ENCODE measurements around the gene TUBA4A.
"Not testable (repeated sequence)": the region's sequence is repeated elsewhere in the genome, so short reads cannot be mapped to it uniquely, and the experiment has no call there.

The TUBA4A gene

DNA sequence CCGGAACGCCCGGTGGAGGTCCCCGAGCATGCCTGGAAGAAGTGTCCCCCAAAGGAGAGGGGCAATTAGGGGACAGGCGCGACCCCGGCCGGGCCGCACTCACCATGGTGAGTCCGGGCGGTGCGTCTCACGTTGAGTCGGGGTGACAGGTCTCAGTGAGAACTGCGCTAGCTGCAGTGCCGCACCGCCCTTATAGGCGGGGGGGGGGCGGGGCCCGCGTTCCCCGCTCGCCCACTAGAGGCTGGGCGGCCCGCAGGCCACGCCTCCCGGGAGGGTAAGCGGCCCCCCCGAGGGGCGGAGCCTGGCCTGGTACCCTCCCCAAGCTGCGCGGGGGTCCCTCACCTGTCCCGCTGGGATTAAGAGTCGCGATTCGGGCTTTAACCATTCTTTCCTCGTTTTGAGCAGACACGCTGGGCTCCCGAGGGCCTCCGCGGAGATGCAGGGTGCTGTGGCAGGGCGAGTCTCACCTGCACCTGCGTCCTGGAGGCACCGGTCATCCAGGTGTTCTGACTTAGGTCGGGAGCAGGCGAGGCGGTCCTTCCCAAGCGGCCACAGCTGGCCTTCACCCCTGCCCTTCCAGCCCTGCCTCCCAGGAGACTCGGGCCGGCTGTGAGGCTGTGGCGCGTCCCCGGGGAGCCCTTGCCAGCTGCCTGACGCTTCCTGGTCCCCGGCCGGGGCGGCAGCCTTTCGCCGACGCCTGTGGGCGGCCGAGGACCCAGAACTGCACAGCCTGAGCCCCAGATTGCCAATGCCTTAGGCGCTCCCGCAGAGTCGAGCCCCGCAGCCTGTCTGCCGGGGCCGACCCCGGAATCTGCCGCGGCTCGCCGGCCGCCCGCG, at the start of gene TUBA4A:
TUBA4A (minus strand) TSS at position 166 of the 837 bp plus-strand sequence; CDS start at position 106, 60 bp downstream.
- peak; percentile 93 for DNase-seq (ENCODE audit: low spot score)

GRCh38 chr2:219302412-219302968, 48.8 kb upstream of the TUBA4A start:
- DNase-seq (ENCODE audit: low spot score) = no peak

- DNase-seq (ENCODE audit: low spot score) = no peak
These were observed 46.3 kb upstream of the TUBA4A start for GRCh38 chr2:219300022-219300421.

- DNase-seq (ENCODE audit: low spot score) = no peak
These were observed 45.6 kb upstream of the TUBA4A start for GRCh38 chr2:219299372-219299760.

- DNase-seq (ENCODE audit: low spot score) = peak; percentile 95
These were observed 45.1 kb upstream of the TUBA4A start for GRCh38 chr2:219298759-219299371.

DNA sequence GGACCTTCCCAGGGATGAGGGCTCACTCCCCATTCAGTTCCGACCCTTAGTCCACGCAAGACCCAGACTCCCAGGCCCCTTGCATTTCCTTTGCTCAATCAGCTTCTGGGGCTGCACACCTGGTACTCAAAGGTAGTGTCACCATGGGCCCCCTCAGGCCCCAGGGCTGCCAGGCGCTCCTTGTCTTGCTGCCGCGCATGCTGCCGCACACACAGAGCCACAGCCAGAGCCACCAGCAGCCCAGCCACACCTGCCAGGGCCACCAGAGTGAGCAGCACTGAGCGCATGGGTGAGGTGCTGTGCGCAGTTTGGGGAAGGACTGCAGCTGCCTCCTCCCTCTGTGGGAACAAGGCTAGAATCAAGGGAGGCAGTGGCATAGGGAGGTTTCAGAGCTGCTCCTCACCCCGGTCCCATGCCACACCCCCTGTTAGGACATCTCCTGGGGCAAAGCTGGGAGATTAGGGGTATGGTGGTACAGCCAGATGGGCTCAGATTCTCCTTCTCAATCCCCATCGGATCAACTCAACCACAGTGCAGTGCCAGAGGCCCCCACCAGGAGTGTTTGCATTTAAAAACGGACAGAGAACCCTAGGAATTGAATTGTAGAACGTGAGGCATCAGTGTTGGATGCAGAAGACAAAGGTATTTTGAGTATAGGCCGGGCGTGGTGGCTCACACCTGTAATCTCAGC, 44.2 kb upstream of the TUBA4A start:
- DNase-seq (ENCODE audit: low spot score) = no peak

DNA sequence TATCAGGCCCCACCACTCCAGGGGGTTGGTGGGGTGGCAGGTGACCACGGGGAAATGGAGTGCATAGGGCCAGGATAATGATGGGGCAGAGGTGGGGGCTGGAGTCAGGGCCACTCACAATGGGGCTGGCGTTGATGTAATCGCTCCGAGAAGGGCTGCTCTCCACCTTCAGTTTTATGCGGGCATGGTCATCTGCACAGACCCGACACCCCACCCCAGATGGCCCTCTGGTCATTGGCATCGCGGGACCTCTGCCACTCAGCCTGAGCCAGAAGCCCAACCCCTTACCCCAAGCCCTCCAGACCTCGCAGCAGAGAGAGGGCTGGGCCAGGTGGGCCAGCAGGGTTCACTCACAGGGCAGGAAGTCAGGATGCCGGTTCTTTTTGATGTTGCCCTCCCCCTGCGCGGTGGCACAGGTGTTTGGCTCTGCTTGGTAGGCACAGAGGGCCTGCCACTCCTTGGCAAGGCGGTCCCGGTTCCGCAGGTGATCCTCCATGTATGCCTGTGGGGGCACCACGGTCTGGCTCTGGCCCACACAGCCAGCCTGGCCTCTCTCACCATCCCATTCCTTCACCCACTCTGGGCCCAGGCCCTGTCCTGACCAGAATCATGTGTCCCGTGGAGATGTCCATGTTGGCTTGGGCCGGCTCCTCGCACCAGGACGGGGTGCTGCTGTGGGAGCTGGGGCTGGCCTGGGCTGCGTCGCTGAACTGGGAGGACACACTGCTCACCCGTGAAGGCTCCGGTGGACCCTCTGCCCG, 43.1 kb upstream of the TUBA4A start:
- DNase-seq (ENCODE audit: low spot score) = no peak

DNA sequence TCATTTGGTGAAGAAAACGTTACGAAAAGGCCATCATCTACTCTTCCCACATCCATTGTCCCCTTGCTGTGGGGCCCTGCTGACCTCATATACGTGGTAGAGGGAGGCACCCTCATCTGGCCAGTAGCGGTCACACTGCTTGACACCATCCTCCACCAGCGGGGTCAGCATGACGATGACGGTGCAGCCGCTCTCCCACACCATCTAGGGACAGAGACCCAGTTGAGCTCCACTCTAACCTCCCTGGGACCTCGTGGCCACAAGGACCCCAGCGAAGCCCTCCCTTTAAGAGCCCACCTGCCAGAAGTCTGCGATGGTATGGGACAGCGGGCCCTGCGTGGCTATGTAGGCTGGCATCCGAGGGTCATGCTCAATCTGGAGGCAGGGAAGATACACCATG, 42.4 kb upstream of the TUBA4A start:
- DNase-seq (ENCODE audit: low spot score) = no peak

- peak; percentile 94 for DNase-seq (ENCODE audit: low spot score)
These were observed 40.9 kb upstream of the TUBA4A start for GRCh38 chr2:219294356-219295351.

GRCh38 chr2:219293736-219294231, 40.1 kb upstream of the TUBA4A start:
- DNase-seq (ENCODE audit: low spot score) = no peak

DNA sequence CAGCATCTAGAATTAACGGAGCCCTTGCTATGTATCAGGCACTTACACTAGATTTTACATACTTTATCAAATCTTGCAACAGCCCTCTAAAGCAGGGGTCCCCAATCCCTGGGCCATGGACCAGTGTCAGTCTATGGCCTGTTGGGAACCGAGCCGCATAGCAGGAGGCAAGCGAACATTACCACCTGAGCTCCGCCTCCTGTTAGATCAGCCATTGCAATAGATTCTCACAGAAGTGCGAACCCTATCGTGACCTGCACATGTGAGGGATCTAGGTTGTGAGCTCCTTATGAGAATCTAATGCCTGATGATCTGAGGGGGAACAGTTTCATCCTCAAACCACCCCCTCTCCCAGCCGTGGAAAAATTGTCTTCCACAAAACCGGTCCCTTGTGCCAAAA, 38.9 kb upstream of the TUBA4A start:
- DNase-seq (ENCODE audit: low spot score) = no peak

DNA sequence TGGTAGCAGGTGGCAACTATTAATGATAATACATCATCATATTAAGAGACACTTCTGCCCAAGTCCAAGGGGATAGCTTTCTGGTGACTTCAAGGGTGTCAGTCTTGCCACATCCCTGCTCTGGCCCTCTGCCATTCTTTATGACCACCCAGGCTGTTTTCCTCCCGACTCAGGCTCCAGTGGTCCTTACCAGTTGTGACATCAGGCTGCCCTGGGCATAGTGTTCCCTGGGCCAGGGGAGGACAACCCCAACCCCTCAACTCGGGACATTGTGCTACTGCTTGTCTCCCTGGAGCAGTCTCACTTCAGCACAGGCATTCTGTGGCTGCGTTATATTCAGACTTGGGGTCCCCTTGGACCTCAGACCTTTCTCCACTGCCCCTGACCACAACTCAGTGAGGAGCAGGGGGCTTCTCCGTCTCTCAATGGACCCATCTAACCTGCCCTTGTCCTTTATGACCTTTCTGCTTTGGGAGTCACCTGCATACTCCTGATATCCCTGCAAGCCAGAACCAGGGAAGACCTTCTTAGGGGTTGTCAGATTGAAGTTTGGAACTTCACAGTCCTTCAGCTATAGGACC, 38.3 kb upstream of the TUBA4A start:
- no peak for DNase-seq (ENCODE audit: low spot score)

DNA sequence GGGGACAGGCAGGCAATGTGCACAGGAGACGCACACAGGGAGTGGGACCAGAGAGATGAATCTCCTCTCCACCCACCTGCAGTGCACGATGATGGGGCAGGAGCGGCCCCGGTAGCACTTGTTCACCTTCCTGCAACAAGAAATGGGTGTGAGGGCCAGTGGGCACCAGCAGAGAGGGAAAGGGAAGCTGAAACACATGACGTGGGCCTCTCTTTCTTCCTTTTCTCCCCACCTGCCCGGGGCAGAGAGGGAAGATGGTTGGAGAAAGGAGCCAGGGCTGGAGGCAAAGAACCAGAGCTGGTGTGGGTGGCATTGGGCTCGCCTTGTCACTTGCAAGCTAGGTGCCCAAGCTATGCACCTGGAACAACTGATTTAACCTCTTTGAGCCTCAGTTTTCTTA, 37.7 kb upstream of the TUBA4A start:
- no peak for DNase-seq (ENCODE audit: low spot score)

DNA sequence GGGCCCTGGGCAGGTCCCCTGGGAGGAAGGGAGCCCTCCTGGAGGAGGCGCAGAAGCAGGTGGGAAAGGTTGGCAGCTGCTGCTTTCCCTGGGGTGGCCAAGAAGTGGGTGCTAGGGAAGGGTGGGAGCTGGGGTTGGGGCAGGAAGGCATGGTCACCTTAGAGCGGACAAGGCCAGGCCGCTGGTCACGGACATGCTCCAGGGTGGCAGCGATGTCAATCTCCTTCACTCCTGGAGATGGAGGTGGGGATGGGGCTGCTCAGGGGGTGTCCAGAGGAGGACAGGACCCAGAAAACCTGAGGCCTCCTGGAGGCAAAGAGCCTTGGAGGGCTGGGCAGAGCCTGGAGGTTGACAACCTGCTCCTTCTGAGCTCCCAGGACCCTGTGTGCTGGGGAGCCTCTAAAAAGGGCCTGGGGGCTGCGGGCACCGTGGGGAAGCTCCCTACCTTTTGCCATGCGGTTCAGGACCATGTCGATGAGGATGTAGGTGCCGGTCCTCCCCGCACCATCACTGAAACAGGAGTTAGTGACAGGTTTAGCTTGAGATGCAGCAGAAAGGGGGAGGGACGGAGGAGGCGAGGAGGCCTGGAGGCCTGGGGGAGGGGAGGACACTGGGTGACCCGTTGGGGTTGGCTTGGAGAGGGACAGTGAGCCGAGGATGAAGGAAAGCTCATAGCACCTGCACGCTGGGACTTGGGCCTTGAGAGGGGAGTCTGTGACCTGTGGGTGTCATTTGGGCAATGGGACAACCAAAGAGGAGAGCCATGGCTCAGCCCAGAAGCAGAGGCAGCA, 36.9 kb upstream of the TUBA4A start:
- DNase-seq (ENCODE audit: low spot score) = no peak

GRCh38 chr2:219289537-219290361, 36.0 kb upstream of the TUBA4A start:
- DNase-seq (ENCODE audit: low spot score) = peak; percentile 89

GRCh38 chr2:219289195-219289536, 35.4 kb upstream of the TUBA4A start:
- DNase-seq (ENCODE audit: low spot score) = no peak

DNA sequence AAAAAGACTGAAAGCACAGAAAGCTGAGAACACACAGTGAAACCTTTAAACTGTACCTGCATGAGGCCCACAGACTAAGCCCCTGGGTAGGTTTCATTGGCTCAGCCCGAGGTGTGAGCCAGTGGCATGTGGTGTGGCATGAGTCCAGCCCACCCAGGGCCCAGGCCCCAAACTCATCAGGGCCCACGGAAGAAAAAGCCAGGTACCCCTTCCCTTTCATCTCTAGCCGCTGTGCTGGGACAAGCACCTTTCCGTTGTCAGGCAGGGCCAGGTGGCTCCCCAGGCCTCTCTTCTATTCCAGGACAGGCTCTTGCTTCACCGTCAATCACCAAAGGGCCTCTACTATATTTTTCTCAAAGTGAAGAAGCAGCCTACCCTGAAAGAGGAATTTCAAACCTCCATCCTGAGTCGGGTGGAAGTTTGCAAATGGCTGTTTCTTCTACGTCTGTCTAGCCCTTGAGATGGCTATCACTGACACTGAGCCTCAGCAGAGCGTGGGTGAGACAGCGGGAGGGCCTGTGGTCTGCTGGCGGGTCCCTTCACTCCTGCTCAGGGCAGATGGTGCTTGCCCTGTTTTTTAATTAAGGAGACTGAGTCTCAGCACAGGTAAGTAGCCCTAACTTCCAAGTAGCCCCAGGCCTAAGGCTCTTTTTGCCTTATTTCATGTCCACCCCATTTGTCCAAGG, 34.0 kb upstream of the TUBA4A start:
- DNase-seq (ENCODE audit: low spot score) = no peak

- not testable (repeated sequence) for DNase-seq (ENCODE audit: low spot score)
These were observed 33.4 kb upstream of the TUBA4A start for GRCh38 chr2:219287116-219287440.
